ENCODE results near the gene AMBRA1. TPM values are rescaled to one million over a fixed set of nuclear protein-coding genes. Genes with fewer than 3 reads are reported as not detected.
A peak's percentile ranks its signal among the peaks of the same experiment; 100 is the strongest.

AMBRA1 gene
- total RNA-seq, 1 experiment from 2014 or later: 17.2 TPM

GRCh38 chr11:46359953-46360352 is 233.9 kb downstream of the AMBRA1 start:
- DNase-seq (ENCODE audit: low read depth): no peak

- no peak for DNase-seq (ENCODE audit: low read depth)
Observed at GRCh38 chr11:46357483-46357936, 236.3 kb downstream of the AMBRA1 start.

GRCh38 chr11:46356924-46357482 is 236.8 kb downstream of the AMBRA1 start:
- DNase-seq (ENCODE audit: low read depth): peak; percentile 52

GRCh38 chr11:46353698-46354097 is 240.1 kb downstream of the AMBRA1 start:
- no peak for DNase-seq (ENCODE audit: low read depth)

- DNase-seq (ENCODE audit: low read depth): no peak
Observed at GRCh38 chr11:46352063-46352841, 241.6 kb downstream of the AMBRA1 start.

- no peak for DNase-seq (ENCODE audit: low read depth)
Observed at GRCh38 chr11:46351606-46352005, 242.2 kb downstream of the AMBRA1 start.

GRCh38 chr11:46351148-46351547 is 242.7 kb downstream of the AMBRA1 start:
- no peak for DNase-seq (ENCODE audit: low read depth)

GRCh38 chr11:46350695-46351094 is 243.1 kb downstream of the AMBRA1 start:
- no peak for DNase-seq (ENCODE audit: low read depth)

- no peak for DNase-seq (ENCODE audit: low read depth)
Observed at GRCh38 chr11:46348566-46349401, 245.0 kb downstream of the AMBRA1 start.

GRCh38 chr11:46347637-46348311 is 246.0 kb downstream of the AMBRA1 start:
- DNase-seq (ENCODE audit: low read depth): no peak

- peak; percentile 68 for DNase-seq (ENCODE audit: low read depth)
Observed at GRCh38 chr11:46346886-46347636, 246.8 kb downstream of the AMBRA1 start, which contains the start of gene DGKZ. Gene DGKZ, plus strand, starts transcription at chr11:46347463. Its CDS starts 197 bp downstream, at chr11:46347660.

Small RNA genes within 50 kb of the gene (small RNA-seq; reads per million reads assigned to genes)
- gene MIR3160-1 (not detected), gene MIR4688 (not detected)

Other genes starting within 250 kb of the AMBRA1 start
- gene DGKZ, start 246.6 kb downstream of the AMBRA1 start, total RNA-seq (2014; rRNA removed; shearing (Covaris generic)): 107 and 115 TPM in 2 replicates
- 40.5 and 54.9 TPM in 2 replicates for gene MDK, start 212.4 kb downstream of the AMBRA1 start, total RNA-seq (2014; rRNA removed; shearing (Covaris generic))
- 0.40 and 0.57 TPM in 2 replicates for gene CHRM4, start 202.2 kb downstream of the AMBRA1 start, total RNA-seq (2014; rRNA removed; shearing (Covaris generic))
- gene HARBI1, start 23.2 kb upstream of the AMBRA1 start, total RNA-seq (2014; rRNA removed; shearing (Covaris generic)): 4.5 TPM in 2 replicates
- 68.6 and 117 TPM in 2 replicates for gene ATG13, start 23.5 kb upstream of the AMBRA1 start, total RNA-seq (2014; rRNA removed; shearing (Covaris generic))
- 27.4 and 46.9 TPM in 2 replicates for gene ARHGAP1, start 106.6 kb upstream of the AMBRA1 start, total RNA-seq (2014; rRNA removed; shearing (Covaris generic))
- 11.5 and 11.8 TPM in 2 replicates for gene ZNF408, start 107.0 kb upstream of the AMBRA1 start, total RNA-seq (2014; rRNA removed; shearing (Covaris generic))
- not detected in 2 replicates for gene F2, start 125.2 kb upstream of the AMBRA1 start, total RNA-seq (2014; rRNA removed; shearing (Covaris generic))

Data from HT1080 (cell line).